ENCODE data around the gene PTBP3.

Gene PTBP3

GRCh38 chr9:112218908-112219307, 114.5 kb downstream of the PTBP3 start:
- Histone ChIP-seq H3K27ac (ENCODE audit: extremely low read depth, low read depth, low read length) (no peak overlapping the region), H3K4me1 (ENCODE audit: control insufficient read depth, insufficient read depth, low read length) (no peaks in the 10 kb centered on the region), H3K9me3 (ENCODE audit: control insufficient read depth, insufficient read depth, low read depth, low read length) (no peaks in the 10 kb centered on the region), H3K36me3 (ENCODE audit: control insufficient read depth in 2 of 2, insufficient read depth in 1 of 2, low read length in 2 of 2) (no peaks in the 10 kb centered on the region), H3K4me3 (ENCODE audit: low read depth, low read length) (no peak overlapping the region)
- ChIA-PET CTCF (no interaction called here), POLR2A (no interaction called here)
- TF ChIP-seq SP7 (tag by site-specific recombination; IDR thresholded peaks at IDR 0.05) (no peak), ZNF785 (tag by site-specific recombination; IDR thresholded peaks at IDR 0.05) (no peak), ZNF350 (tag by site-specific recombination; IDR thresholded peaks at IDR 0.05) (no peak), ZNF660 (tag by site-specific recombination; IDR thresholded peaks at IDR 0.05) (no peak), ZSCAN4 (tag by site-specific recombination; IDR thresholded peaks at IDR 0.05) (no peak), GLIS2 (tag by site-specific recombination; IDR thresholded peaks at IDR 0.05) (no peak), ZNF146 (tag by site-specific recombination; IDR thresholded peaks at IDR 0.05) (no peak), ZNF114 (tag by site-specific recombination; IDR thresholded peaks at IDR 0.05) (no peak), ZBTB26 (tag by site-specific recombination; optimal IDR thresholded peaks at IDR 0.05) (no peak), ZSCAN30 (tag by site-specific recombination; IDR thresholded peaks at IDR 0.05) (no peak), ZFP37 (tag by site-specific recombination; IDR thresholded peaks at IDR 0.05) (no peak), BCL11B (tag by site-specific recombination; IDR thresholded peaks at IDR 0.05; ENCODE audit: low read depth) (no peak), ZNF248 (tag by site-specific recombination; IDR thresholded peaks at IDR 0.05) (no peak), ATF2 (tag by site-specific recombination; IDR thresholded peaks at IDR 0.05; ENCODE audit: low read depth) (no peak), ZNF501 (tag by site-specific recombination; IDR thresholded peaks at IDR 0.05) (no peak), ELK4 (IDR thresholded peaks at IDR 0.05; ENCODE audit: borderline replicate concordance, low read depth, low read length) (no peak), ZNF585B (tag by site-specific recombination; IDR thresholded peaks at IDR 0.05) (no peak), KLF7 (tag by site-specific recombination; IDR thresholded peaks at IDR 0.05; ENCODE audit: borderline replicate concordance) (no peak), ZNF560 (tag by site-specific recombination; IDR thresholded peaks at IDR 0.05; ENCODE audit: borderline replicate concordance) (no peak)

GRCh38 chr9:112212926-112213325, 120.5 kb downstream of the PTBP3 start:
- POLR2A ChIA-PET = no interaction called here

More at GRCh38 chr9:112212926-112213325, 120.5 kb downstream of the PTBP3 start:
- TF ChIP-seq ZSCAN16 (tag by site-specific recombination; IDR thresholded peaks at IDR 0.05) = no peak
- TF ChIP-seq ZNF114 (tag by site-specific recombination; IDR thresholded peaks at IDR 0.05) = no peak
- no peak for TF ChIP-seq ZFP37 (tag by site-specific recombination; IDR thresholded peaks at IDR 0.05)
- TF ChIP-seq INSM2 (tag by site-specific recombination; IDR thresholded peaks at IDR 0.05) = no peak
- no peak for TF ChIP-seq RBAK (tag by site-specific recombination; IDR thresholded peaks at IDR 0.05)
- no peak for TF ChIP-seq ZNF184 (tag by site-specific recombination; IDR thresholded peaks at IDR 0.05)
- no peak for TF ChIP-seq ZNF585B (tag by site-specific recombination; IDR thresholded peaks at IDR 0.05)
- no peak for TF ChIP-seq ZNF223 (tag by site-specific recombination; IDR thresholded peaks at IDR 0.05)
- TF ChIP-seq ZNF19 (tag by site-specific recombination; IDR thresholded peaks at IDR 0.05; ENCODE audit: low read depth) = no peak
- no peak for TF ChIP-seq PRDM1 (tag by site-specific recombination; IDR thresholded peaks at IDR 0.05)
- no peak for TF ChIP-seq GLIS1 (tag by site-specific recombination; IDR thresholded peaks at IDR 0.05)
- no peak for TF ChIP-seq ZNF426 (tag by site-specific recombination; IDR thresholded peaks at IDR 0.05)
- no peak for TF ChIP-seq ZNF530 (tag by site-specific recombination; IDR thresholded peaks at IDR 0.05; ENCODE audit: low read depth)
- CTCF ChIA-PET = no interaction called here
- H3K9me3 ChIP-seq (ENCODE audit: control insufficient read depth, insufficient read depth, low read depth, low read length) = no peaks in the 10 kb centered on the region
- no peak overlapping the region for H3K27ac ChIP-seq (ENCODE audit: extremely low read depth, low read depth, low read length)
- H3K4me1 ChIP-seq (ENCODE audit: control insufficient read depth, insufficient read depth, low read length) = no peaks in the 10 kb centered on the region
- H3K4me3 ChIP-seq (ENCODE audit: low read depth, low read length) = no peak overlapping the region
- H3K36me3 ChIP-seq (ENCODE audit: control insufficient read depth in 2 of 2, insufficient read depth in 1 of 2, low read length in 2 of 2) = peaks cover 0 to 11% of the 10 kb centered on the region in 2 experiments; a peak in 1 of 3 replicates
